IPS DF 4.7 (cell line): ENCODE measurements around the gene ACTN2.
A peak's percentile ranks its signal among the peaks of the same experiment; 100 is the strongest.

Source experiments
- DNase-seq: peaks from one replicate; pipeline ENCODE4 v3.0.0-alpha.2; 2013; ENCODE audit warnings: low spot score; ENCODE audit errors: extremely low read depth

ACTN2 gene

GRCh38 chr1:236766506-236766905 is 80.2 kb downstream of the ACTN2 start:
- DNase-seq: no peak

- no peak for DNase-seq
These were observed 81.0 kb downstream of the ACTN2 start for GRCh38 chr1:236767276-236767675.

- DNase-seq: no peak
These were observed 82.3 kb downstream of the ACTN2 start for GRCh38 chr1:236768601-236769000.

GRCh38 chr1:236773919-236774318 is 87.6 kb downstream of the ACTN2 start:
- DNase-seq: no peak

- DNase-seq: peak; percentile 38
These were observed 88.6 kb downstream of the ACTN2 start for GRCh38 chr1:236774926-236775325.

GRCh38 chr1:236779312-236779711 is 93.0 kb downstream of the ACTN2 start:
- no peak for DNase-seq

GRCh38 chr1:236785477-236785876 is 99.2 kb downstream of the ACTN2 start:
- DNase-seq: no peak

GRCh38 chr1:236786453-236786852 is 100.2 kb downstream of the ACTN2 start:
- DNase-seq: no peak

GRCh38 chr1:236794585-236795034 is 108.3 kb downstream of the ACTN2 start:
- DNase-seq: no peak

GRCh38 chr1:236795035-236795756 is 108.9 kb downstream of the ACTN2 start, which contains the start of gene MTR:
TSS of gene MTR (plus strand) at chr1:236795292. CDS start at chr1:236795704, 412 bp downstream.
- peak; percentile 90 for DNase-seq

- DNase-seq: no peak
These were observed 109.7 kb downstream of the ACTN2 start for GRCh38 chr1:236795757-236796667.

- no peak for DNase-seq
These were observed 112.7 kb downstream of the ACTN2 start for GRCh38 chr1:236799001-236799400.

GRCh38 chr1:236800002-236800620 is 113.8 kb downstream of the ACTN2 start:
- DNase-seq: no peak

GRCh38 chr1:236800623-236801022 is 114.3 kb downstream of the ACTN2 start:
- DNase-seq: no peak

GRCh38 chr1:236802264-236802663 is 116.0 kb downstream of the ACTN2 start:
- no peak for DNase-seq

GRCh38 chr1:236806634-236807033 is 120.3 kb downstream of the ACTN2 start:
- DNase-seq: no peak

- DNase-seq: no peak
These were observed 121.7 kb downstream of the ACTN2 start for GRCh38 chr1:236808005-236808404.

- no peak for DNase-seq
These were observed 122.3 kb downstream of the ACTN2 start for GRCh38 chr1:236808564-236809130.

GRCh38 chr1:236809148-236809547 is 122.8 kb downstream of the ACTN2 start:
- DNase-seq: no peak

- no peak for DNase-seq
These were observed 123.7 kb downstream of the ACTN2 start for GRCh38 chr1:236810018-236810417.

GRCh38 chr1:236812334-236813030 is 126.2 kb downstream of the ACTN2 start:
- DNase-seq: no peak
